Ammon's horn (tissue), 1 donor: ENCODE results near the gene RMND5A.

Source experiments
- DNase-seq: peaks from one replicate; pipeline ENCODE4 v3.0.0-alpha.2; 2016; ENCODE audit warnings: low spot score

The RMND5A gene

GRCh38 chr2:86765310-86765695 lies 45.2 kb downstream of the RMND5A start:
- no peak for DNase-seq

GRCh38 chr2:86768189-86768949 lies 48.3 kb downstream of the RMND5A start:
- no peak for DNase-seq

- DNase-seq, result peak; percentile 38
Measured at GRCh38 chr2:86769838-86770237, 49.7 kb downstream of the RMND5A start.

- DNase-seq, result no peak
Measured at GRCh38 chr2:86770816-86771301, 50.8 kb downstream of the RMND5A start.

- DNase-seq, result no peak
Measured at GRCh38 chr2:86772611-86773010, 52.5 kb downstream of the RMND5A start.

GRCh38 chr2:86774862-86775261 lies 54.8 kb downstream of the RMND5A start:
- DNase-seq, result no peak

GRCh38 chr2:86775338-86775737 lies 55.2 kb downstream of the RMND5A start:
- DNase-seq, result no peak

GRCh38 chr2:86776532-86776931 lies 56.4 kb downstream of the RMND5A start:
- DNase-seq, result no peak

- no peak for DNase-seq
Measured at GRCh38 chr2:86778957-86779356, 58.9 kb downstream of the RMND5A start.

GRCh38 chr2:86779971-86780370 lies 59.9 kb downstream of the RMND5A start:
- DNase-seq, result no peak

GRCh38 chr2:86781363-86781762 lies 61.3 kb downstream of the RMND5A start:
- DNase-seq, result no peak

GRCh38 chr2:86782748-86783147 lies 62.7 kb downstream of the RMND5A start:
- no peak for DNase-seq

GRCh38 chr2:86783615-86784339 lies 63.7 kb downstream of the RMND5A start:
- no peak for DNase-seq

GRCh38 chr2:86785456-86785855 lies 65.4 kb downstream of the RMND5A start:
- no peak for DNase-seq

GRCh38 chr2:86786001-86786536 lies 66.0 kb downstream of the RMND5A start:
- no peak for DNase-seq

GRCh38 chr2:86787736-86788135 lies 67.6 kb downstream of the RMND5A start:
- DNase-seq, result peak; percentile 66

GRCh38 chr2:86788165-86788564 lies 68.1 kb downstream of the RMND5A start:
- DNase-seq, result peak; percentile 20

- DNase-seq, result no peak
Measured at GRCh38 chr2:86788881-86789686, 69.0 kb downstream of the RMND5A start.

- no peak for DNase-seq
Measured at GRCh38 chr2:86789687-86790133, 69.6 kb downstream of the RMND5A start.

GRCh38 chr2:86790134-86790675 lies 70.1 kb downstream of the RMND5A start:
- DNase-seq, result no peak

GRCh38 chr2:86790676-86791572 lies 70.8 kb downstream of the RMND5A start, which contains the start of gene CD8A:
CD8A (minus strand) TSS chr2:86790913; CDS start chr2:86790825, 88 bp downstream.
- no peak for DNase-seq
